ENCODE results near the gene CSTPP1.

CSTPP1 gene, protein sequence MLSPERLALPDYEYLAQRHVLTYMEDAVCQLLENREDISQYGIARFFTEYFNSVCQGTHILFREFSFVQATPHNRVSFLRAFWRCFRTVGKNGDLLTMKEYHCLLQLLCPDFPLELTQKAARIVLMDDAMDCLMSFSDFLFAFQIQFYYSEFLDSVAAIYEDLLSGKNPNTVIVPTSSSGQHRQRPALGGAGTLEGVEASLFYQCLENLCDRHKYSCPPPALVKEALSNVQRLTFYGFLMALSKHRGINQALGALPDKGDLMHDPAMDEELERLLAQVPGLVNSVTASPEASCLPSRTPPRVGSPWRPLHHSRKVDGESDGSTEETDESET

DNA sequence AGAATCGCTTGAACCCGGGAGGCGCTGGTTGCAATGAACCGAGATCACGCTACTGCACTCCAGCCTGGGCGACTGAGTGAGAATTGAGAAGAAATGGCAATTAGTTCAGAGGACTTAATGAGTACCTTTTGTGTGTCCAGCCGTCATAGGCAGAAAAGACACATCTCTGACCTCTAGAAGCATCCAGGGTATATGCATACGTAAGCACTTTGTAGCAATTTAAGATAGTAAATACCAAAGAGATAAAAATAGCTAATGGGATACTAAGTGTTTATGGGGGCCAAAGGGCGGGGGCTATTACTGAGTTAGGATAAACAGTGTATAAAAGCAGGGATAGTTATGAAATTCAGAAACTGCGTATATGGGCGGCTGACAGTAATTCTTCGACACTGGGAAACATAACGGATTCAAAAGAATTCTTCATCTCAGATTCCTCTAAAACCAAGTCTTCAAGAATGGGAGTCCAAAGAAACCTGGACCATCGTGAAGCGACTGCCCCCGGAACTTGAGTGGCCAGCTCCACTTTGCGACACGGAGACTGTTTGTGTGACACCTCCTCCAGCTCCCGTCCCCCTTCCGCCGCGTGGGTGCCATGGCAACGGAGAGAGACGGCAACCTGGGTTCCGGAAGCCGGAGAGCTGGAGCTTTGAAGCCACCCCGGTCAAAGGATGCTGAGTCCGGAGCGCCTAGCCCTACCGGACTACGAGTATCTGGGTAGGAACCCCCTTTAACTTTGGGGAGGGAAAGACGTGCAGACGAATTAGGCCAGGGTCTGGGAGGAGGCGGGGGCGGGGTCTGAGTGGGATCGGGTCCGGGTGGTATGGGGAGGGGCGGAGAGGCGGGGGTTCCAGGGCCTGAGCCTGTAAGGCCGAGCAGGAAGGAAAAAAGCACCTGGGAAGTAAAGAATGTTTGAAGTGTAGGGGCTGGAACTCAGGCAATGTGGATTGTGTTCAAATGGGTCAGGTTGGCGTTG, at the start of gene CSTPP1:
Gene CSTPP1 (plus strand): TSS at position 624 of the 973 bp plus-strand sequence. CDS start 45 bp downstream, at position 669.
- DNase-seq, result peak; percentile 87

DNA sequence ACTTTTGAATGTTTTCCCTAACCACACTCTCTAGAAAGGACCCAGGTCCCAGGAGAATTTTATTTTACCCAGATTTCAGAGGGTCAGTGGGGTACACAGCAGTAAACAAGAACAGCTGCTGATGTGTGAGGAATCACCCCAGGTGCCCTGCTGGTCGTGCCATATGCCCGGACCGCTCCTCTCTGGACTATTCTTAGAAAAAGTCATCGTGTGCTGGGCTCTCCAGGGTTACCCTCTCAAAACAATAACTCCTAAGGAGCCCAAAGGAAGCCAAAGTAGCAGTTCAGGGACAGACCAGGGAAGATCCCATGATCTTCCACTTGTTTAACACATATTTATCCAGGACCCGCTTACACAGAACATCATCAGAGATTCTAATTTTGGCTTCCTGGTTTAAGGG, 47.9 kb upstream of the CSTPP1 start:
- no peak for DNase-seq

DNA sequence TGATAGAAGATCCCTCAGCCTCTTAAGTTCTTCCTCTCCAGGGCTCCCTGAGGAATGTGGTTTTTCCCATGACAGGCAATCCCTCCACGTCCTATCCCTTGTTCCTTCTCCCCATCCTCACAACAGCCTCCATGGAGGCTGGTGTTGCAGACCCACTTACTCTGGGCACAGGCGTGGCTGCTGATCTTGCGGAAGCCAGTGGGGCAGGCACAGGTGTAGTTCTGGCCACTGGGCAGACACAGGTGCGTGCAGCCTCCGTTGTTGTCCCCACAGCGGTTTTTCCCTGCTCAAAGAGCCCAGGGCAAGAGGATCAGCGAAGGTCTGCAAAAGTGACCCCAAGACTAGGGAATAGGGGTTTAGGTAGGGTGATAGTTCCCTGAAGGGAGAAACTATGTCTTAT, 47.3 kb upstream of the CSTPP1 start:
- DNase-seq, result no peak

DNA sequence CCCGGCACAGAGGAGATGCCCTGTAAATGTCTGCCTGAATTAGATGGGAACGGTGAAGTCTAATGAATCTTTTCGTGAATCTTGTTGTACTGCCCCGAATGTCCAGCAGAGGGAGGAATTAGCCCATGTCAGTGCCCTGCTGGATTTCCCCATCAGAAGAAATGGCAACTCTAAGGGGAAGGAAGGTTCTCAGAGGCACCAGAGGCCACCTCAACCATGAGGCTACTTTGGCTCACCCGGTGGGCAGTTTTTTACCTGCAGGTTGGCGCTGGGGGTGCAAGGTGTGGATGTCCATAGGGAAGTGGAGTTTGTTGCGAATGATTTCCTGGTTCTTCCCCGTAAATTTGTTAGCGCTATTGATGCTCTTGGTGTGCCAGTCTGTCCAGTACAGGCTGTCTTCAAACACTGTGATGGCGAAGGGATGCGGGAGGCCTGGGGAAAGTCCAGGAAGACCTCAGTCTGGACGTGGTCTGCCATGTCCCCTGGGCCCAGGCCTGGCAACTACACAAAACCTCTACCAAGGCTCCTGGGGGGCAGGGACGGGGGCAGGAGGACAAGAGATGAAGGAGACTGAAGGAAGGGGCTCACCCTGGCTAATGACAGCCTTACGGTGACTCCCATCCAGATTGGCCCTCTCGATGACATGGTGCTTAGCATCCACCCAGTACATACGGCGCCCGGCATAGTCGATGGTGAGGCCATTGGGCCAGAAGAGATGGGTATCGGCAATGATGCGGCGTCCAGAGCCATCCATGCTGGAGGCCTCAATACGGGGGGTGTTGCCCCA, 46.7 kb upstream of the CSTPP1 start:
- DNase-seq, result peak; percentile 30

DNA sequence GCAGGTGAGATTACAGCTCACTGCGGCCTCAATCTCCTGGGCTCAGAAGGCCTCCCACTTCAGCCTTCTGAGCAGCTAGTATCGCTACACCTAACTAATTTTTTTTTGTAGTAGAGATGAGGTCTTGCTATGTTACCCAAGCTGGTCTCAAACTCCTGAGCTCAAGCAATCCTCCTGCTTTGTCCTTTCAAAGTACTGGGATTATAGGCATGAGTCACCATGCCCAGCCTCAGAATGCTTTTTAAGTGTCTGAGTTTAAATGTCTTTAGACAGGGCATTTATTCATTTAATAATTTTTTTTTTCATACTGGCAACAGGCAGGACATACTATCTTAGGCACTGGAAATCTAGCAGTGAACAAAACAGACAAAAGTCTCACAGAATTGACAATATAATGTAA, 45.9 kb upstream of the CSTPP1 start:
- no peak for DNase-seq

DNA sequence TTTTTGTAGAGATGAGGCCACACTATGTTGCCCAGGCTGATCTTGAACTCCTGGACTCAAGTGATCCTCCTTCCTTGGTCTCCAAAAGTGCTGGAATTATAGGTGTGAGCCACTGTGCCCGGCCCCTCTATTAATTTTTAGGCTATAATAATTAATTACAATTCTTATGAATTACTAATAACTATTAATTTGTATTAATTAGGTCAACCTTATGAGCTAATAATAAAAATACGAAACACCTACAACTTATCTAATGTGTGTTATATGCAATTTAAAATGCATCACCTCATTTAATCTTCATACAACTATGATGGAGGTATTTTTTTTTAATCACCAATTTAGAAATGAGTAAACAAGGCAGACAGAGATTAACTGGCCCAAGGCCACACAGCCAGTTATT, 44.5 kb upstream of the CSTPP1 start:
- no peak for DNase-seq

DNA sequence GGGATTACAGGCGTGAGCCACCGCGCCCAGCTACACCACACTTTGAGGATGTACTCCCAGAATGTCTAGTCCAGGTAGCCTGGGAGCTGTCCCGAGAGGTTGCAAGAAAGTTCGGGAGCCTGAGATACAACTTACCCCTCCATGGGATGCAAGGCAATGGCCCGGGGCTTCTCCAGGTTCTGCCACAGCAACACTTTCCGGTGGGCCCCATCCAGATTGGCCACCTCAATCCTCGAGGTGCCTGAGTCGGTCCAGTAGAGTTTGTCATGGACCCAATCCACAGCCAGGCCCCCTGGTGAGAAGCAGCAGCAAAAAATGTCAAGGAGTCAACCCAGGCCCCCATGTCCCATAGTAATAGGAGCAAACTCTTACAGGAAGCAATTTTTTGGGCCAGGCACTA, 43.7 kb upstream of the CSTPP1 start:
- DNase-seq, result no peak

DNA sequence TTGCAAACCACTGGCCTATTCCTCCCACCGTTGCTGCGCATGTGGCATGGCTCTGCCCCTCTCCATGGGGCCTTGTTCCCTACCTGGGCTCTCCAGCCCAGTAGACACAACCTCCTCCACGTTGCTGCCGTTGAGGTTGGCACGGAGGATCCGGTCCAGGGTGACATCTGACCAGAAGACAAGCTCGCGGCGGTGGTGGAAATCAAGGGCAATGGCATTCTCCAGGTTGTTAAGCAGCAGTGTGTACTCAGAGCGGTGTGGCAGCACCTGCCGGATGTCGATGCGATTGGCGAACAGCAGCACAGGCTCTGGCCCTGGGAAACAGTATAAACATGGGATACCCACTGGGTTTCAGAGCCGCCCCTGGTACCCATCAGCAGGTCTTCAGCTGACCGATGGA, 42.1 kb upstream of the CSTPP1 start:
- no peak for DNase-seq

DNA sequence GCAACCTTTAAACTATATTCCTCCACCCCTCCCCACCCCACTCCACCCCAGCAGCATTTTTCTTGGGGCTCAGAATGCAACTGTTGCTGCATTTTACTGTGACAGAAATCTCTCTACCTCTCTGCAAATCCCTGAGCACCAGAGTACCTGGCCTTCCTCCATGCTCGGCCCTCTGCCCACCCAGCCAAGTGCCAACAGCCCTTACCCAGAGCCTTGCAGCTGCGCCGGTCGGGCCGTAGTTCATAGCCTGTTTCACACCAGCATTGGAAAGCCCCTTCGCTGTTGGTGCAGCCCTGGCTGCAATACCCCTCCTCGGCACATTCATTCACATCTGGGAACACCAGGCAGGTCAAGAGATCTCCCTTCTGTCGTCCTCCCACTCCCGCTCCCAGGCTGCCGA, 41.6 kb upstream of the CSTPP1 start:
- DNase-seq, result no peak

DNA sequence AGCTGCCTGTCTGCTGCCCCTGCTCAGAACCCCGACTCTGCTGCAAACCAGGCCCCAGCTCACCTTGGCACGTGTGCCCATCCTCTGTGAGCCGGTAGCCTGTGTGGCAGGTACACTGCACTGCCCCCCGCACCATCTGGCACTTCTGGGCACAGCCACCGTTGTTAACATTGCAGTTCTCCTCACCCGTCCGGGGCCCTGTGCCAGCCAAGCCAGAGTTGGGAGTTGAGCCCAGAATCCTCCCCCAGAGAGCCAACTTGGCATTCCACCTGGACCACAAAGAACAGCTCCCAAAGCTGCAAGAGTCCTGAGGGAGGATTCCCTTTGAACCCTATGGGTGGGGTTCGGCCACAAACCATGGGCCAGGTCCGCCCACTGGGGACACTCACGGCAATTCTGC, 40.7 kb upstream of the CSTPP1 start:
- no peak for DNase-seq

DNA sequence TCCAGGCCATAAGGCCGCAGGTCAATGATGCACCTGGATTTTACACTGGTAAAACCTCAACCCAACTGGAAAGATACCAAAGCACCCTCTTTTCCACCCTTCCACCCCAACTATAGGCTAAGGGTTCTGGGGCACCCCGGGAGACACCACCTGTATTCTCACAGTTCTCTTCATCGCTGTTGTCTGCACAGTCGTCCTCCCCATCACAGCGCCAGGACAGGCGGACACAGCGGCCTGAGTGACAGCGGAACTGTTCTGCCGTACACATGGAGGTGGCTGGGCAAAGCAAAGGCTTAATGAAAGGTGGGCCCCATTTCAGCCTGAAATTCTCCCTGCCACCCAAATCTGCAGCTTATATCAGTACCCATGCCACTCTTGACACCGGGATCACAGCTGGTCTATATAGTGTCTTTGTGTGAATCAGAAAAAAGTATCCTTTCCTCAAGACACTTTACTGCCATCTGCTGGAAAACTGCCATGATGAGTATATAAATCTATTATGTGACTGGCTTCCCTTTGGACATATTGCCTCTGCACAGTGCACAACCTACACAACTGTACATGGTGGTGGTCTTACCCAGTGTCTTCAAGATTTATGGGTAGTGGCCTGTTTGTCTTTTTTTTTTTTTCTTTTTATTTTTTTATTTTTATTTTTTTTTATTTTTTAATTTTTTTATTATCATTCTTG, 39.7 kb upstream of the CSTPP1 start:
- DNase-seq, result no peak

DNA sequence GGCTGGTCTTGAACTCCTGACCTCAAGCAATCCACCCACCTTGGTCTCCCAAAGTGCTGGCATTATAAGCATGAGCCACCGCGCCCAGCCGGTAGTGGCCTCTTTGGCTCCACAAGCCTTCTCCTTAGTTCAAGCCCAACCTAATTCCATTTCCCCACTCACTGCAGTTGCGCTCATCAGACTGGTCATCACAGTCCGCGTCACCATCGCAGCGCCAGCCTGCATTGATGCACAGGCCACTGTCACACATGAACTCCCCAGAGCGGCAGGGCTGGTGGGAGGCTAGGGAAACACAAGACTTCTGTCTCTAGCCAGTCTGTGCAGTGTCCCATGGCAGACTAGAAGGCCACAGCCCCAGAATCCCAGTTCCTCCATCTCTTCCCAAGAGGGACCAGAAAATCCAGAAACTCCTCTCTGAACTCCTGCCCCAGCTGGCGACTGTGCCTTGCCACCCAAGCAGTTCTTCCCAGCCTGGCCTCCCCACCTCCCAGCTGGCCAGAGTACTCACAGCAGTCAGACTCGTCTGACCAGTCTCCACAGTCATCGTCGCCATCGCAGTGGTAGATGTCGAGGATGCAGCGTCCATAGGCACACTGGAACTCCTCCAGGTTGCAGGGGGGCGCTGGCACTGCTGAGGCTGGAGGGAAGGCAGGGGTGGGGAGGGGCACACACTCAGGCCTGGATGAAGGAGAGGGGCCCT, 38.0 kb upstream of the CSTPP1 start:
- DNase-seq, result no peak

DNA sequence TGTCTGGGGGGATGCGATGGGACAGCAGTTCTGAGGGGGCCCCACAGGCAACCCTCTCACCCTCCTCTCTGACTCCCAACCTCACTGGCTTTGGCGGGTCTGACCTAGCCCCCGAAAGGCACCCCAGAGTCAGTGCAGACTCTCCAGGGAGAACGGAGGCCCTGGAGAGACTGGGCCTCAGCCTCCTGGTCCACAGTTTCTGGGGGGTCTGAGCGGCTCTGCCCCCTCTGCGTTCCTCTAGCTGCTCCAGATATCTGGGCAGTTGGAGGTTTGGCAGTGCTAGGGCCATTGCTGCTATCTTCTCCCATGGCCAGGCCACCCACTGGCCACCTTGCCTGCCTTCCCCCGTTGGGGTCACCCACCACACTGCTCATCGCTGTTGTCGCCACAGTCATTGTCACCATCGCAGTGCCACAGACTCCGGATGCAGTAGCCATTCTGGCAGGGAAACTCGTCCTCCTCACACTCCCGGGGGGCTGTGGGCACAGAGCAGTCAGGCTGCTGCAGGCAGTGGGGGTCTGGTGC, 37.0 kb upstream of the CSTPP1 start:
- DNase-seq, result no peak

DNA sequence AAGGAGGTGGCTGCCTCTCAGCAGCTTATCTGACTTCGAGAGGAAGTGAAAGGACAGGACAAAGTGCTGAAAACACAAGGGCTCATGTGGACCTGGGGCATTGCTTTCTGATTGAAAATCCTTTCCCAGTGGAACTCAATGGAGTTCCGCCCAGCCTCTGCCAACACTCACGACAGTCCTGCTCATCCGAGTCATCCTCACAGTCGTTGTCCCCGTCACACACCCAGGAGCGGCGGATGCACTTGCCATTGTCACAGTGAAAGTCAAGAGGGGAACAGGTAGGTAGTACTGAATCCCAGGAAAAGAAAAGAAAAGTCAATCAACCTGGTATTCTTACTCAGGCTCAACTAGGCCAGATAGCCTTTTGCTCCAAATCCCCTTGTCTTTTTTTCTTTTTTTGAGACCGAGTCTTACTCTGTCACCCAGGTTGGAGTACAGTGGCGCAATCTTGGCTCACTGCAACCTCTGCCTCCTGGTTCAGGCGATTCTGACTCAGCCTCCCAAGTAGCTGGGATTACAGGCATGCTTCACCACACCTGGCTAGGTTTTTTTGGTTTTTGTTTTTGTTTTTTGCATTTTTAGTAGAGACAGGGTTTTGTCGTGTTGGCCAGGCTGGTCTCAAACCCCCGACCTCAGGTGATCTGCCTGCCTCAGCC, 36.3 kb upstream of the CSTPP1 start:
- DNase-seq, result no peak

DNA sequence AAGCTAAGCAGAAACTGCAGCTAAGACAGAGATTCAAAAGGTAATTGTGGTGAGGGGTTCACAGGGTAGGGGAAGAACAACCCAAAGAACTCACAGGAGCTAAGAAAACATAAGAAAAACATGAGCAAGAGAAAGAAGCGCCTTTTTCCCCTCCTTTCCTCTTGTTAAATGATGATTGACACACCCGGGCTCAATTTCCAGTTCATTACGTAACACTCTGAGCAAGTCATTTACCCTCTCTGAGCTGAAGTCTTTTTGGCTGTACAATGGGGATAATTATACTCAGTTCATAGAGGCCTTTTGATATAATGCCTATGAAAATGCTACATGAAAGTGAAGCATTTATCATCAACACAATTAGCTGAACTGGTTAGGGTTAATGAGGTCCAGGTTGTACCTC, 35.4 kb upstream of the CSTPP1 start:
- no peak for DNase-seq

DNA sequence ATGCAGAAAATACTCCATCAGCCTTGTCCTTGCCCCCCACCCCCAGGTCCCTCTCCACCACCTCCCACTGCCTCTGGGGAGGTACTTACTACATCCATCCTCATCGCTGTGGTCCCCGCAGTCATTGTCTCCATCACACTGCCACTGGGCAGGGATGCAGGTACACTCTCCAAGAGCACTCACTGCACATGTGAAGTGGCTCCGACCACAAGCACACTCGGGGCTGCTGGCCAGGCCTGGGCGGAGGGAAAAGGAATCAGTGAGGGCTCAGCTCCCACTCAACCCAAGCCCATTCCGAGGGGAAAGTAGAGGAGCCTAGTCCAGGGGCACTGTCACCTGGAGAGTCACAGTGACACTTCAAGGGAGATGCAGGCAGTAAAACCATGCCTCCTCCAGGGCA, 33.9 kb upstream of the CSTPP1 start:
- DNase-seq, result no peak

DNA sequence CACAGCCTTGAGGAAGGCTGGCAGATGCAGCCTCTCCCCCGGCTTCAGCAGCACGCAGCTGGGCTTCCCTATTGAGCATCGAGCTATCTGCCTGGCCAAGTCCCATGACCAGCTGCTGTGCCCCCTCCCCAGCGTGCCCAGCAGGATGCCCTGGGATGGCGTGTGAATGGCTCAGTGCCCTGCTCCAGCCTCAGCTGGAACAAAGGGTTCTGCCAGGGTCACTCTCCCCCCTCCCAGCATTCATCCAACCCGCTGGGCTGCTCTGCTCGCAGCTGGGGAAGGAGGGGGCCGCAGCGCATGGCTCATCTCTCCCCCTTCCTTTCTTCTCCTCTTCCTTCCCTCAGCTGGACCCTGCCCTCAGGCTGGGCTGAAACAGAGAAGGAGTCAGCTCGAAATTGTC, 32.7 kb upstream of the CSTPP1 start:
- no peak for DNase-seq

DNA sequence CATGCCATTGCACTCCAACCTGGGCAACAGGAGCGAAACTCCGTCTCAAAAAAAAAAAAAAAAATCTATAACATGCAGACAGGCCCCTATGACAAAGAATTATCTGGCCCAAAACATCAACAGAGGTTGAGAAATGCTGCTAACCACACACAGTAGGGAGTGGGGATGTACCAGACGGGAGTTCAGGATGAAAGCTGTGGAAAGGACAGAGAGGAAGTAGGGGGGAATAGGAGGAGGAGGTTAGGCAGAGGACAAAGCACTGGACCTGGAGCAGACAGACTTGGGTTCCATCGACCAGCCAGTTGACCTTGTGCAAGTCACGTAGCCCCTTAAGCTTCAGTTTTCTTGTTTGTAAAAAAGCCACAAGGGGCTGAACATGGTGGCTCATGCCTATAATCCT, 30.8 kb upstream of the CSTPP1 start:
- no peak for DNase-seq

DNA sequence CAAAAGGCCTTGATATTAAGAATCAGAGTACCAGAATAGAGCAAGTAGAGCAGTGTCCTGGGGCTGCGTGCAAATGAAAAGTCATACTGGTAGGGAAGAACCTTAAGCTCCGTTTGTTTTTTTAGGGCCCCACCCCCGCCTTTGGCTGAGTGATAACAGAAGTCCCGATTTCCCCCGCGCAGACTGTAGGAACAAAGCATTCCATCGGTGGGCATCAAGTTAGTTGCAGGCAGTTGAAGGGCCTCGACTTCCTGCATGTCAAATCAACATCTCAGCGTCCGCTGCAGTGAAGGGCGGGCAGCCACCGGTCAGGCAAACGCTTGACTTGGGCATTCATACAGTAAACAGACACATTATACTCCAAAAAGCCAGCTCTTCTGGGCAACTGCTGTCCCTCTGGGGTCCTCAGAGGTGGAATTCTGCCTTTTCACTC, 29.9 kb upstream of the CSTPP1 start:
- DNase-seq, result no peak

DNA sequence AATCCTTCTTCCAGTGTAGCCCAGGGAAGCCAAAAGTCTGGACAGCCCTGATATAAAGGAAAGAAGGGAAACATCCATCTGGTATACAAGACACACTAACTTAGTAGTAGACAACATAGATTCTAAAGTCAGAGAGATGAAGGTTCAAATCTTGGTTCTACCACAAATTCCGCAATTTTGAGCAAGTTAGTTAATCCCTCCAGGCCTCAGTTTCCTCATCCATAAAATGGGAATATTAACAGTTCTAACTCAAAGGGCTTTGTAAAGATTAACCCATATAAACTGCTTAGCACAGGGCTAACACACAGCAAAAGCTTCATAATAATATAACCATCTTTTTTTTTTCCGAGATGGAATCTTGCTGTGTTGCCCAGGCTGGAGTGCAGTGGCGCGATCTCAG, 29.0 kb upstream of the CSTPP1 start:
- DNase-seq, result no peak

DNA sequence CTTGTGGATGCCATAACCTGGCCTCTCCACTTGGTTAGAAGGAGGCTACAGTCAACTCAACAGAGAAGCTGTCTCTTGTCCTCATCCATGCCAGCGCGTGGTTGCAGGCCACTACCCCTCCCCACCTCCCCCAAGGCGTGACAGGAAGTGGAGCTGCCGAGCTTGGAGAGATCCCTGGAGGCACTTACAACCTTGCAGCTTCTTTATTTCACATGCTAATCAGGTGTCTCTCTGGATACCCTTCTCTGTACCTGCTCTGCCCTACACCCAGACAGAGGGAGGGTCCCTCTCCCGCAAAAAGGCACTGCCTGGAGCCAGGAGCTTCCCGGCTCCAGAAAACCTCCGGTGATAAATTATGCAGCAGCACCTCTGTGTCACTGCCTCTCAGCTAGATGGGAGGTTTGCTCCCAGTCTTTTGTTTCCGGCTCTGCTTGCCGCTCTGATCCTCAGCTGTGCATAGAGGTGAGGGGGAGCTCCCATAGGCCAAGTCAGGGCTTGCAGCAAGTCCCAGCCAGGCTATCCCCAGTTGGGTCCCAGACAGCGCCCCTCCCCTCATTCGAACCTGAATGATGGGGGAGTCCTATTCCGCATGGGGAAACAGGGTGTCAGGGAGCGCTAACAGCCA, 23.9 kb upstream of the CSTPP1 start:
- no peak for DNase-seq

Measured in NK-92 treated with Interleukin-12 subunit alpha and Interleukin-12 subunit beta, amount 100 ng/mL, for 24 hours (cell line).